GM23248 (cell line): ENCODE data around the gene KNTC1. TPM values are rescaled to one million over a fixed set of nuclear protein-coding genes. Genes with fewer than 3 reads are reported as not detected.

ENCODE experiments used
- DNase-seq: peaks from one replicate; pipeline ENCODE4 v3.0.0-alpha.2; 2015
- H2AFZ ChIP-seq: fragments of 200-600 bp; sonication (generic); 2 replicates; pipeline ENCODE4 v1.6.1; 2016; ENCODE audit warnings: antibody characterized with exemption
- H3F3A ChIP-seq: fragments of 200-600 bp; sonication (generic); 2 replicates; pipeline ENCODE4 v1.6.1; 2016; ENCODE audit warnings: mild to moderate bottlenecking, antibody characterized with exemption, mixed run types; ENCODE audit not compliant: insufficient read depth
- H3K27ac ChIP-seq: fragments of 200-600 bp; sonication (generic); 2 replicates; pipeline ENCODE4 v1.5.1; 2016; ENCODE audit warnings: mild to moderate bottlenecking
- H3K27me3 ChIP-seq: fragments of 200-600 bp; sonication (generic); replicated peaks from 2 replicates; pipeline ENCODE4 v1.6.1; 2016; ENCODE audit warnings: mild to moderate bottlenecking; ENCODE audit not compliant: insufficient read depth
- H3K36me3 ChIP-seq: fragments of 200-600 bp; sonication (generic); 2 replicates; pipeline ENCODE4 v1.6.1; 2016; ENCODE audit warnings: low read depth, mild to moderate bottlenecking
- H3K4me1 ChIP-seq: fragments of 200-600 bp; sonication (generic); 2 replicates; pipeline ENCODE4 v1.6.1; 2016; ENCODE audit warnings: mild to moderate bottlenecking; ENCODE audit not compliant: insufficient read depth
- H3K4me2 ChIP-seq: fragments of 200-600 bp; sonication (generic); one replicate; pipeline ENCODE4 v1.6.1; 2016; ENCODE audit warnings: mild to moderate bottlenecking; ENCODE audit not compliant: unreplicated experiment
- H3K4me3 ChIP-seq: fragments of 200-600 bp; sonication (generic); 2 replicates; pipeline ENCODE4 v1.5.1; 2016; ENCODE audit warnings: mild to moderate bottlenecking
- H3K79me2 ChIP-seq: fragments of 200-600 bp; sonication (generic); 2 replicates; pipeline ENCODE4 v1.6.1; 2016; ENCODE audit warnings: mild to moderate bottlenecking; ENCODE audit not compliant: insufficient read depth
- H3K9ac ChIP-seq: fragments of 200-600 bp; sonication (generic); 2 replicates; pipeline ENCODE4 v1.6.1; 2016; ENCODE audit warnings: mild to moderate bottlenecking
- H3K9me2 ChIP-seq: fragments of 200-600 bp; sonication (generic); 2 replicates; pipeline ENCODE4 v1.6.1; 2016; ENCODE audit warnings: mixed run types, mild to moderate bottlenecking, moderate library complexity; ENCODE audit not compliant: insufficient read depth
- H3K9me3 ChIP-seq: fragments of 200-600 bp; sonication (generic); one replicate; pipeline ENCODE4 v1.6.1; 2017; ENCODE audit warnings: low read depth
- H4K20me1 ChIP-seq: fragments of 200-600 bp; sonication (generic); 2 replicates; pipeline ENCODE4 v1.6.0; 2016; ENCODE audit not compliant: insufficient read depth
- EZH2 ChIP-seq: fragments of 200-600 bp; sonication (generic); IDR thresholded peaks from 2 replicates; pipeline ENCODE4 v1.6.1; 2018; ENCODE audit warnings: antibody characterized with exemption, mild to moderate bottlenecking; ENCODE audit not compliant: insufficient read depth, poor library complexity, severe bottlenecking
- EZH2phosphoT487 ChIP-seq: fragments of 200-600 bp; sonication (generic); IDR thresholded peaks from 2 replicates; pipeline ENCODE4 v1.6.1; 2018; ENCODE audit warnings: antibody characterized with exemption, moderate library complexity, mild to moderate bottlenecking, low read depth; ENCODE audit not compliant: insufficient read depth
- WGBS, 2 experiments: methylation state at CpG; one replicate each; pipeline ENCODE4 v1.1.6; 2015 to 2017; ENCODE audit warnings: low lambda C conversion rate in 2 of 2, low coverage in 1 of 2; ENCODE audit errors: missing lambda C conversion rate in 2 of 2; 5-methylcytosine and 5-hydroxymethylcytosine counted together
- in situ Hi-C: fragments of 300-500 bp; cut with MboI; formaldehyde crosslinking; loops from 2 replicates; pipeline ENCODE4 v1.15.0; 2020
- polyA plus RNA-seq: library from polyadenylated mRNA; unstranded; fragments of >200 nt; fragmentation: Nextera tagmentation; extraction: Ambion mirVana; gene quantifications from 2 replicates; pipeline ENCODE4 v1.2.1, GENCODE V29; 2016
- total RNA-seq: library from RNA; depleted of rRNA; stranded (reverse); fragments of >200 nt; shearing (Covaris generic); gene quantifications from 2 replicates; pipeline ENCODE4 v1.2.3, GENCODE V29; 2014

Gene KNTC1
- total and polyA plus RNA-seq, 2 experiments from 2014 or later, result 8.1 to 15.5 TPM

DNA sequence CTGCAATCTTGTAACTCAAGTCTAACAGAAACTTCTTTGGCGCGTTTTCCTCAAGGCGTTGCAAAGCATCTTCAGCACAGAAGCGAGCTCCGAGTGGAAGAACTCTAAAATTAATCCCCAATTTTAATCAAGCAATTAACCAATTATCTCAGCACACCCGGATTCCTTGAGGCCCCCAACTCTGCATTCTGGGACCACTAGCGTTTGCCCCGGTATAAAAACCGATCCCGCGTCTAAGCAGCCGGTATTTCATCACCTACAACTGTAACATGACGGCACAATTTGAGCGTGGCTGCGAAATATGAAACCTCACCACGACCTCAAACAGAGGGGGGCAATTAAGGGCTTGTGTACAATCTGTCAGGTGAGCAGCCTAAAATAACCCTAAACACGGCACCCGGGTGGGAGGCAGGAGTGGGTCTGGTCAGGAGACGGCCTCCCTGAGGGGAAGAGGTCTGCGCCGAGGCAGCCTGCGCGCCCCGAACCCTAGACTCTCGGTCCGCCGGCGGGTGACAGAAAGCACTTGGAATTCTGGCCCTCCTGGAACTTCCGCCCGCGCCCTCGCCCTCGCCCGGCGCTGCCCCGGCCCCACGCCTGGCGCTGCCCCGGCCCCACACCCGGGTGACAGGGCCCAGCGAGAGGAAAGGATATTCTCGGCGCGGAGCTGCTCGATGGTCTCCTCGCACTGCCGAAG lies 26.9 kb upstream of the KNTC1 start:
- Histone ChIP-seq H3K4me3 (peak overlapping the region; percentile 88), H3K9me3 (no peaks in the 10 kb centered on the region), H3K79me2 (peaks cover 50% of the 10 kb centered on the region), H3K36me3 (peaks cover 22% of the 10 kb centered on the region), H3K4me2 (peak overlapping the region; percentile 86), H3K9ac (peak overlapping the region; percentile 97), H3K4me1 (peaks cover 13% of the 10 kb centered on the region), H4K20me1 (no peaks in the 10 kb centered on the region), H3K27me3 (no peaks in the 10 kb centered on the region), H2AFZ (peak overlapping the region; percentile 86), H3K9me2 (no peaks in the 10 kb centered on the region), H3F3A (peaks cover 51% of the 10 kb centered on the region), H3K27ac (peak overlapping the region; percentile 96)
- DNase-seq, result peak; percentile 86
- 1% methylated on average over 31 to 33 of the region's 47 CpGs for WGBS, 2 experiments
- no peak for TF ChIP-seq EZH2phosphoT487
- in situ Hi-C loops, result no loop called here

DNA sequence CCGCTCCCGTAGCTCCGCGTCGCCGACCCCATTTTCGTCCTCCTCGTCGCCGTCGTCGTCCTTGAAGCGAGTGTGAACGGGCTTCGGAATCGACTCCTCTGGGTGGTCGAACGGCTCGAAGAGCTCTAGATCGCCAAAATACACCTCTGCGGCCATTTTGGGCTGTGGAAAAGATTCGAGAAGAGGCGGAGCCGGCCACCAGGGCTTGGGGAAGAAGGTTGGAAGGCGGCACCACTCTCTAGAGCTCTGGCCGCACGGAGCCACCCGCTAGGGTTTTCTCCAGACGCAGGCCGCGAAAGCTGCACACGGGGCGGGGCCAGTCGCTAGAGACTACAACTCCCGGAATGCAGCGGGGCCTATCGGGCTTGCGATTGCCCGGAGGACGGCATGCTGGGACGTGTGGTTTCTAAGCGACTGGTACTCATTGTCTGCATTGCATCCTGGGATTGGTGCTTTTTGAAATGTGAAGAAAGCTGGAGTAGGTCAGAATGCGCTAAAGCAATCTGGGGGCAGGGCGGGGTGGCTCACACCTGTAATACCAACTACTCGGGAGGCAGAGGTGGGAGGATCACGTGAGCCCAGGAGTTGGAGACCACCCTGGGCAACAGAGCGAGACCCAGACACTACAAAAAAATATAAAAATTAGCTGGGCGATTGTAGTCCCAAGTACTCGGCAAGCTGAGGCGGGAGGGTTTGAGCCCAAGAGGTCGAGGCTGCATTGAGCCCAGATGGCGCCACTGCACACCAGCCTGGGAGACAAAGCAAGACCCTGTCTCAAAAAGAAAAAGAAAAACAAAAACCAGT lies 26.2 kb upstream of the KNTC1 start, which contains the start of gene ZCCHC8:
Gene ZCCHC8, minus strand, starts transcription at position 248 of the 804 bp plus-strand sequence. Its CDS starts 92 bp downstream, at position 156.
- Histone ChIP-seq H3K9me2 (no peaks in the 10 kb centered on the region), H3K27ac (peak within 1 kb of the TSS; percentile 96), H3K4me2 (peak within 1 kb of the TSS; percentile 86), H3K4me1 (peaks cover 13% of the 10 kb centered on the region), H3K4me3 (peak within 1 kb of the TSS; percentile 88), H3F3A (peaks cover 58% of the 10 kb centered on the region), H2AFZ (peak within 1 kb of the TSS; percentile 86), H3K9me3 (no peaks in the 10 kb centered on the region), H3K9ac (peak within 1 kb of the TSS; percentile 97), H4K20me1 (no peaks in the 10 kb centered on the region), H3K79me2 (peaks cover 44% of the 10 kb centered on the region), H3K36me3 (peaks cover 29% of the 10 kb centered on the region), H3K27me3 (no peaks in the 10 kb centered on the region)
- in situ Hi-C loops, result no loop called here
- TF ChIP-seq EZH2phosphoT487 (no peak), EZH2 (no peak)
- WGBS, 2 experiments, result 3% methylated on average over 52 of the region's 52 CpGs
- DNase-seq, result peak; percentile 100

DNA sequence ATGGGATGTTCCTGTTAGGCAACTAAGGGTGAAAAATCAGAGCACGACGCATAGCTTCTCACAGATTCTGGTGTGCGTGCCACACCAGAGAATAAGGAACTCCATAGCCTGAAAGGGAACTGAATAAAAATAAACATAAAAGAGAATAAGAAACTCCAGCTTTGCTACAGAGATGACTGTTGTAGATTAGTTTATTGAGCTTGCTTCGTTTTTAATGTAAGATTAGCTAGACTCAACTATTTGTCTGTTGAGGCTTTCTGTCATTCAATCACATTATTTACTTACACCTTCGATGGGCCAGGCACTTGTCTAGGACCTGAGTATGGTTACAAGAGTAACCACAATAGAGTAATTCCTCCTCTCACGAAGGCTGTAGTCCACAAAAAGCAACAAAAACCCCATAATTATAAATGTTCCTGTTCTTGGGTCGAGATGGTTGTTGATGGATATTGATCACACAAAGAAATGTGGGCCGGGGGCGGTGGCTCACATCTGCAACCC lies 25.5 kb upstream of the KNTC1 start:
- DNase-seq, result no peak
- TF ChIP-seq EZH2phosphoT487 (no peak), EZH2 (no peak)
- H3K27ac ChIP-seq, result peak overlapping the region; percentile 96
- peaks cover 44% of the 10 kb centered on the region for H3K79me2 ChIP-seq
- peak overlapping the region; percentile 84 for H3K4me2 ChIP-seq
- no peaks in the 10 kb centered on the region for H3K9me2 ChIP-seq
- peaks cover 63% of the 10 kb centered on the region for H3F3A ChIP-seq
- peak overlapping the region; percentile 69 for H2AFZ ChIP-seq
- H3K9me3 ChIP-seq, result no peaks in the 10 kb centered on the region
- H3K9ac ChIP-seq, result peak overlapping the region; percentile 97; the same call in 1 of the 2 replicates
- peak overlapping the region; percentile 88 for H3K4me3 ChIP-seq
- WGBS, 2 experiments, result 72 to 80% methylated on average over 9 of the region's 9 CpGs
- H3K4me1 ChIP-seq, result peaks cover 13% of the 10 kb centered on the region
- in situ Hi-C loops, result no loop called here
- no peaks in the 10 kb centered on the region for H3K27me3 ChIP-seq
- no peaks in the 10 kb centered on the region for H4K20me1 ChIP-seq
- H3K36me3 ChIP-seq, result peaks cover 36% of the 10 kb centered on the region

DNA sequence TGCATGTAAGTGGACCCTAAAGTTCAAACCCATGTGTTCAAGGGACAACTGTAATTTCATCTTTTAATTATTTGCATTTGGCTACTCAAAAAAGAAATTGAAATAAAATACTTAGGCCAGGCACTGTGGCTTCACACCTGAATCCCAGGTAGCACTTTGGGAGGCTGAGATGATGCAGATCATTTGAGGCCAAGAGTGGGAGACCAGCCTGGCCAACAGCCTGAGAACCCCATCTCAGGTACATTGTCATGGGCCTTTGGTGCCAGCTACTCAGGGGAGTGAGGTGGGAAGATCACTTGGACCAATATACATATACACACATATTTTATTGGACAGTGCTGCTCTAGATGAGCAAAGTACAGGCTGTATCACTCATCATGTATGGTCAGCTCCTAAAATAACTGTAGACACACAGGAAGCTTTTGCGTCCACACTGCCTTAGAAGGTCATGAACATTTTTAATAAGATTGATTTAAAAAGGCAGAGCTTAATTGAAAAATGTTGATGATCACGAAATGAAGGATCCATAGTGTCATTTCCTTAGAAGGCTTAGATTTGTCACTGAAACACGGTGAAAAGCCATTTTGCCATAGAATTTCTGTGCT lies 23.8 kb upstream of the KNTC1 start:
- peaks cover 81% of the 10 kb centered on the region for H3F3A ChIP-seq
- WGBS, 2 experiments, result 82 to 83% methylated on average over 3 of the region's 3 CpGs
- in situ Hi-C loops, result no loop called here
- DNase-seq, result no peak
- H3K9me2 ChIP-seq, result no peaks in the 10 kb centered on the region
- TF ChIP-seq EZH2 (no peak), EZH2phosphoT487 (no peak)
- peaks cover 44% of the 10 kb centered on the region for H3K79me2 ChIP-seq
- H3K4me1 ChIP-seq, result peaks cover 9% of the 10 kb centered on the region
- no peak overlapping the region for H3K9ac ChIP-seq
- peaks cover 53% of the 10 kb centered on the region for H3K36me3 ChIP-seq
- H3K27me3 ChIP-seq, result no peaks in the 10 kb centered on the region
- H2AFZ ChIP-seq, result no peak overlapping the region
- H3K4me3 ChIP-seq, result no peak overlapping the region
- H3K27ac ChIP-seq, result 0 out of 2 replicates have a peak overlapping the region, but pooled peaks have one; percentile 8
- no peaks in the 10 kb centered on the region for H3K9me3 ChIP-seq
- no peaks in the 10 kb centered on the region for H4K20me1 ChIP-seq
- no peak overlapping the region for H3K4me2 ChIP-seq
